Cortex of kidney (tissue), 1 donor: Measurements from ENCODE around the gene TMEM9.

ENCODE experiments used
- DNase-seq: peaks from one replicate; lab custom pipeline; 2025; lab: John Stamatoyannopoulos, UW

The TMEM9 gene

DNA sequence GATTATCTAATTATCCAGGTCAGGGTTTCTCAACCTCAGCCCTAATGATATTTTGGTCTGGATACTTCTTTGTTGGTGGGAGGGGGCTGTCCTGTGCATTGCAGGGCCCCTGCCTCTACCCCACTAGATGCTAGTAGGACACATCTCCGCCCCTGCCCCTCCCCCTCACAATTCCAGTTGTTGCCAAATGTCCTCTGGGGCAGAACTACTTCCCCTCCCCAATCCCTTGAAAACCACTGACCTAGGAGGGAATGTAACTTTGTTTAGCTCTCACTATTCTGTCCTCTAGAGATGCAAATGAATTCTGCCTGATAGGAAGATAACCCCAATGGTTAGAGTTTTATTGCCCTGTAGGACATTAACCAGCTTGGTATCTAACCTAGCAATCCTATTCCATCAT is 50.1 kb downstream of the TMEM9 start:
- DNase-seq, result no peak

GRCh38 chr1:201103666-201104065 is 50.6 kb downstream of the TMEM9 start:
- DNase-seq, result no peak

DNA sequence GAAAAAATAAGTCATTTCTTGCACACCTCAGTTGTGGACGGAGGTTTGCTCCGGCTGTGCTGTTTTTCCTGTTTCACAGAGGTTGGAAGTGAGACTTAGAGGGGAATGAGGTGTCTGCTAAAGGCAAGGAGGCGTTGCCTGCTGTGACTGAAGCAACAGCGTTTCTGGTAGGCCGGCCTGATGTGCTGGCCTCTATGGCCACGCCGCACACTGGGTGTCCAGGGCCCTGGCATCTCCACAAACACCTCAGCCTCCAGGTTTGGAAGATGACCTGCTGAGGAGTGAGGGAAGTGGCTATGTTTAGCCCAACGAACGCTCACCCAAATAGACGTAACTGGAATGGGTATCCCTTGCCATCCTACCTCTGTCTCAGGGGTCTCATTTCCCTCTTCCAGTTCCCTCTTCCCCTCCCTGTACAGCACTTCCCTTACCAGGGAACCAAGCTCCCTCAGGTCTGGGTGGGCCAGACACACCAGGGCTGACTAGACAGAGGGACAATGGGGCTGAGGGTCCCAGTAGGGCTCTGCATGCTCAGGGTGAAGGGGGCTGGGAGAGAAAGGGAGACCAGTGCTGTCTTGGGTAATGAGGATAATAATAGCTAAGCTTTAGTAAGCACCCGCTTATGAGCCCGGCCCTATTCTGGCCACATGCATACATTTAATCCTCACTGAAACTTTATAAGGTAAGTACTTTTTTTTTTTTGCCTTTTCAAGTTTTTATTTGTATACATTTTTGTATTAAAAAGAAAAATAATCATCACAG is 53.9 kb downstream of the TMEM9 start:
- no peak for DNase-seq

GRCh38 chr1:201098992-201099677 is 55.1 kb downstream of the TMEM9 start:
- no peak for DNase-seq

- no peak for DNase-seq
Measured at GRCh38 chr1:201096977-201097856, 57.1 kb downstream of the TMEM9 start.

- DNase-seq, result no peak
Measured at GRCh38 chr1:201096041-201096461, 58.2 kb downstream of the TMEM9 start.

DNA sequence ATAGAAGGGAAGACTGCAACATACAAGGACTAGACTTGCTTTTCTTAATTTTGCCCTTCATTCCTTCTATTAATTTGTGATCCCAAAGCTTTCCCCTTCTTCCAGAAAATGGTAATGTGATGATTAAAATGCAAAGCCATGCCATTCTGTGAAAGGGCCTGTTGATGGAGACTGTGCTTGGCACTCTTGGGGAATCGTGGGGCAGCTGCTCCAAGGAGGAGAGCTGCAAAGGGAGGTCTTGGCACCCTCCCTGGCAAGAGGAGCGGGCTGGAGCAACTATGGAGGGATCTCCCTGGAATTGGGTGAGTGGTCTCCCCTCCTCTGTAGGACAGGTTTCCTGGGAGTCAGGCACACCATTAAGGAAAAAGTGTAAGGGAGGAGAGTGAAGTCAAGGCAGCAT is 58.7 kb downstream of the TMEM9 start:
- no peak for DNase-seq

GRCh38 chr1:201094832-201095231 is 59.4 kb downstream of the TMEM9 start:
- DNase-seq, result no peak

- no peak for DNase-seq
Measured at GRCh38 chr1:201093962-201094361, 60.3 kb downstream of the TMEM9 start.

DNA sequence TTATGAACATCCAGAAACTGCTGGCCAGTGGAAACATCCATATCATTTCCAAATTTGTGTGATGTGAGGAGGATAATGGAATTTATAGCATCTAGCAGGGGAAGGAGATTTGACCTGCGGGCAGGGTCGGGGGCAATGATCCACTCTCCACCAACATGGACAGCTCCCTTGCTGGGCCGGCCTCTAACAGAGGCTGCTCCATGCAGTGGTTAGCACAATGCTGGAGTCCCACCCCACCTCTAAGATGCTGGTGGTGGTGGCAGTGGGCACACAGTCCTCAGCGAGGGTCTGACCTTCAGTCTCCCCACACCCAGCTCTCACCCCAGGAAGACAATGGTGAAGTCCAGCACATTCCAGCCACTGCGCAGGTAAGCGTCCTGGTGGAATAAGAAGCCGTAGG is 60.7 kb downstream of the TMEM9 start:
- DNase-seq, result no peak

- DNase-seq, result no peak
Measured at GRCh38 chr1:201092738-201093137, 61.5 kb downstream of the TMEM9 start.

DNA sequence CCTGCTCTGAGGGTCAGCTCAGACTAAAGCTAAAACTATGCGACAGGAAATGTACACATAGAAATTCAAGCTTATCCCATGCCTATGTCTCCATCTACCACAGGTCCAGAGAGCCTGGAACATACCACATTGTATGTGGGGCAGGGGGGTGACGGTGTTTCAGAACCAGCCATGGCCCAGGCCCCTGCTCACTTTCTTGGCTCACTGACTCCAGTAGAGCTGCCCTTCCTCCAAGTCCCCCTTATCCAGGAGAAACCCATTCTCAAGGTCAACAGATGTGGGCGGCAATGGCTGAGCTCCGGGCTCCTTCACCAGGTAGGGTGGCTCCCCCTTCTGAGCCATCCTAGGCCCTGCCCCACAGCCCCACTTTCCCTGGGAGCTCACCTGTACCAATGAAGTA is 63.0 kb downstream of the TMEM9 start:
- no peak for DNase-seq

DNA sequence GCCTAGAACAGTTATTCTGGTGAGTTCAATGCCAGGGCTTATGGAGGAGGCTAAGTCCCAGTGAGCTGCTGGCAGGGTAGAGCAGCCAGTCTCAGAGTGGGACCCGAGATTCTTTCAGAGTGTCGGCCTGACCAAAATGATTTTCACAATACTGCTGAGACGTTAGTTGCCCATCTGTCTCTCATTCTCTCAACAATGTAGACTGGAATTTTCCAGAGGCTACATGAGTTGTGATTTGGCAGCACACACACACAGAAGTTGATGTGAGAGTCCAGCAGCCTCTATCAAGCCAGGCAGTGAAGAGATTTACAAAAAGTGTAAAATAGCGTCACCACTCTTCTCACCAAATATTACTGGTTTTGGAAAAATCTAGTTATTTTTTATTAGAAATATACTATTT is 63.7 kb downstream of the TMEM9 start:
- DNase-seq, result no peak

- DNase-seq, result no peak
Measured at GRCh38 chr1:201089596-201089995, 64.7 kb downstream of the TMEM9 start.

DNA sequence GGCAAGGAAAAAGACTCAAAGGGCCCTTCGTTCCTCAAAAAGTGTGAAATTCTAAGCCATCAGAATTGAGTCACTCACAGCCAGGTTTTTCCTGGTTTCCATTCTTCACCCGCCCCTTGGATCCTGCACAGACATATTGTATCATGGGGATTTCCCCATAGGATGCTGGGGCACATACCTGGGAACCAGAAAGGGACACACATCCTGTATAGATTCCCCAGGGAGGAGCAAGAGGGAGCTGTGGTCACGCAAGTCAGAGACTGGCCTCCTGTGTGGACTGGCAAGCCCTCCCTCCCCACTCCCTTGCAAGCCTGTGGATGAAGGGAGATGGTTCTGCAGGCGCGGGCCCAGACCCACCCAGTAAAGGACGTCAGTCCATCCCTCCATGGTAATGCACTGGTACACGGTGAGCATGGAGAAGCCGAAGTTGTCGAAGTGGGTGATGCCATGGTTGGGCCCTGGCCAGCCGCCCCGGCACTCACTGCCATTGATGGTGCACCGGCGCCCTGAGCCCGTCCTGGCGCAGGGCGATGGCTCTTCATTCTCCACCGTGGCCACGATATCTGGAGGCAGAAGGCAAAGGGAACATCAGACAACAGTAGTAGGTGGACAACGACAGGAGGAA is 65.3 kb downstream of the TMEM9 start:
- DNase-seq, result no peak

GRCh38 chr1:201088395-201088794 is 65.9 kb downstream of the TMEM9 start:
- no peak for DNase-seq

- no peak for DNase-seq
Measured at GRCh38 chr1:201085902-201086735, 68.2 kb downstream of the TMEM9 start.
